Measurements from ENCODE around the gene COL23A1.
A peak's percentile ranks its signal among the peaks of the same experiment; 100 is the strongest.
"Not testable (repeated sequence)": the region's sequence is repeated elsewhere in the genome, so short reads cannot be mapped to it uniquely, and the experiment has no call there.

Gene COL23A1

DNA sequence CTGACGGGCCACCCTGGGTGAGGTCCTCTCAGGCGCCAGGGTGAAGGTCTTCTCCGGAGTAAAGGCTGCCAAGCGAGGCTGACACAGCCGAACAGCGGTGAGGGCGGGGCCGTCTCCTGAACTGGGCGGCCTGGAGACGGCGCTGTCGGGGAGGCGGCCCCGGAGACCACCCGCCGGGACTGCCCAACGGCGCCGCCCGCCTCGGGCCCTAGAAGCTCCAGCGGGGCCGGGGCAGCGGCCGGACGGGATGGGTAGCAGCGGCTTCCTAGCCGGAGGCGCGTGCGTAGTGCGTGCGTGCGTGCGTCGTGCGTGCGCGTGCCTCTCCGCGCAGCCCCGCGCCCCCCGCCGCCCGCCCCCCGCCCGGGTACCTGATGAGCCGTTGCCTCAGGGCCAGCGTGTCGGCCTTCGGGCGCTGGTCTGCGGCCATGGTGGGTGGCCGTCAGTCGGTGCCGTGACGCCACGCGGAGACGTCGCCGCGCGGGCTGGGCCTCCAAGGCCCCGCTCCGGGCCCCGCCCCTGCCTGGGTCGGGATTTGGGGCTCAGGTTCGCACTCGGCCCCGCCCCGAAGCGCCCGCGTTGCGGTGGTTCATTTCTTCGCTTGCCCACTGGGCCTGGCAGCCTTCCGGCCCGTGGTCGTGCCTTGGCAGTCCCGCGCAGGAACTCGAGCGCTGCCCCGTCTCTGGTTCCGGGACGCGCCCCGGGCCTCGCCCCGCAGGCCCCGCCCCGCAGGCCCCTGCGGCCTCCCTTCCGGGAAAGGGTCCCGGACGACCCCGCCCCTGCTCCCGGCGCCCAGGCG is 357.9 kb downstream of the COL23A1 start, which contains the start of gene PHYKPL:
TSS of gene PHYKPL (minus strand) at position 679 of the 796 bp plus-strand sequence. CDS start at position 427, 252 bp downstream.
- DNase-seq, result peak; percentile 46

DNA sequence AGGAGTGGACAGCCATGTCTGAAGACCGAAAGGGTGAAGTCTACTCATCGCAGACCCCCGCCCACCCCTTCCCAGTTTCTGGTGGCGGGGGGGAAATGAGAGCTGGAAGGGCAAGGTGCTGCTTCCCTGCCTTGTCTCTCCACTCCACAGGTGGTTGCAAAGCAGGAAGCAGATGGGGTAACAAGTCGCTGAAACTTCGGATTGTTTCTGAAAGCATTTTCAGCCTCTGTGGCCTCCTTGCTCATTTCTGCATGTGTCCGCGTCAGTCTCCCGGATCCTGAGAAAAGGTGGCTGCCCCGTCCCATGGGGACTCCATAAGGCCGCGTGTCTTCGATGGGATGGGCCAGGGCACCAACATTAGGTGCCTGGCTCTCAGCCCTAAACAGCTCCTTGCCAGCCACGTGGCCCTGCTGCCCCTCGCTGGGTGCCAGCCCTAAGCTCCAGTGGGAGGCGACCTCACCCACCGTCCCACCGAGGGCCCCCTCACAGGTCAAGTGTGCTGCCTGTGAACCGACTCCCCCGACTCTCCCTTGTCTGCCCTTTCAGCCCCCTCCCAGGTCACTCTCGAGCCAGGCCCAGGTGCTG is 358.6 kb downstream of the COL23A1 start:
- DNase-seq, result no peak

DNA sequence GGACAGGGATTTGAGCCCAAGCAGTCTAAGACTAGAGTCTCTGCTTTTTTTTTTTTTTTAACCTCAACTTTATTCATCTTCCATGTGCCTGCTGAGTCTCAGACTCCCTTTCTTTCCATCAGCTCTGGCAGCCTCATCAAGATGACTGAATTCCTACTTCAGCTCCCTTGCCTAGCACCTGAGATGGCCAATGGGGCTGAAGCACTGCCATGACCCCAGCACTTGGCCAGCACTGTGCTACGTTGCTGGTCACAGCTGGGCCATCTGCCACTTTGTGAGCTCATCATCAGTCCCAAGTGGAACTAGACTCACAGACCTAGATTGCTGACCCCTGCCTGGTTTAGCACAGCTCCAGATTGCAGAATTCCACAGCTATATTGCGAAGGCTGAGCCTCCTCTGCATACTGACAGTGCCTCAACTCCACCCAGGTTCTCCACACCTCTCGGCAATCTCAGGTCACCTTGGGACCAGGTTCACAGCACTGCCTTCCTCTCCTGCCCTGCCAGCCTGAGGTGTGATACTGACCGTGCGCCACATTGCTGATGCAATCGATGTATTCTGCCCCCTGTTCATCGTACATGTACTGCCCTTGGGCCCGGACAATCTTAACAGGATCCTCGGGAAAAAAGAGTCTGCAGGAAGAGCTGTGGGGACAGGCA is 359.2 kb downstream of the COL23A1 start:
- DNase-seq, result no peak

DNA sequence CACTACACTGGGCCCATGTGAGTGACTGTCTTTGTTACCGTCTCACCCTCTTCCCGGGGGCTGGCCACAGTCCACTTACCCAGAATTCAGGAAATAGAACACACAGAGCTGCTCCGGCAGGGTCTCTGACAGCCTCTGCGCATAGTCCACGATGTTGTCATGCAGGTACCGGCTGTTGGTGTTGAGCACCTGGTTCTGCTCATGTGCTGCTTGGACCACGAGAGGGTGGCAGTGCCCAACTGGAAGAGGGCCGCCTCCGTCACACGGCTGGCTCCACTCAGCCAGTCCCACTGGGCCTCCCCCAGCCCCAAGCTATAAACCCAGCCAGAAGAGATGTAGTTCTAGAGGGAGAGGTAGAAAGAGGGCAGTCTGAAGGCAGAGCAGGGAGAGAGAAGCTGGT is 360.3 kb downstream of the COL23A1 start:
- DNase-seq, result no peak

DNA sequence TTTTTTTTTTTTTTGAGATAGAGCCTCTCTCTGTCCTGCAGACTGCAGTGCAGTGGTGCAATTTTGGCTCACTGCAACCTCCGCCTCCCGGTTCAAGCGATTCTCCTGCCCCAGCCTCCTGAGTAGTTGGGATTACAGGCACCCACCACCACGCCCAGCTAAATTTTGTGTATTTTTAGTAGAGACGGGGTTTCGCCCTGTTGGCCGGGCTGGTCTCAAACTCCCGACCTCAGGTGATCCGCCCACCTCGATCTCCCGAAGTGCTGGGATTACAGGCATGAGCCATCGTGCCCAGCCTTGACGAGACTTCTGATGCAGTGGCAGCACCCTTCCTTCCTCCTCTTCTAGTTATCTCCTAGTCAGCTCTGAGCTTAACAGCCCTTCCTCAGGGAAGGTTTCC is 361.1 kb downstream of the COL23A1 start:
- DNase-seq, result not testable (repeated sequence)

DNA sequence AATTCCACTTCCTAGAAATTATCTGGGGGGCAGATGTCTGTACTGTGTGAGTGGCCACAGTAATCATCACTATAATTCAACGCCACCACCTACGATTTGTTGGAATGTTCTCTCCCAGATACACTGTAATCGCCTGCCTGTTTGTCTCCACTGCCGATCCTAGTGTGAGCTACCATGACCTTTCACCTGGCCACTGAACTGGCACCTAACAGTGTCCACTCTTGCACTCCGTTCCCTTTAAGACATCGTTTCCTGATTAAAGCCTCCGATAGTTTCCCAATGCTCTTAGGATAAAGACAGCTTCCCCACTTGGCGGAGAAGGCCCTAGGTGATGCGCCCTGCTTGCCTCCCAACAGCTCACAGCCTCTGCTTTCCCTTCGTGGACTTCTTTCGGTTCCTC is 361.6 kb downstream of the COL23A1 start:
- no peak for DNase-seq

DNA sequence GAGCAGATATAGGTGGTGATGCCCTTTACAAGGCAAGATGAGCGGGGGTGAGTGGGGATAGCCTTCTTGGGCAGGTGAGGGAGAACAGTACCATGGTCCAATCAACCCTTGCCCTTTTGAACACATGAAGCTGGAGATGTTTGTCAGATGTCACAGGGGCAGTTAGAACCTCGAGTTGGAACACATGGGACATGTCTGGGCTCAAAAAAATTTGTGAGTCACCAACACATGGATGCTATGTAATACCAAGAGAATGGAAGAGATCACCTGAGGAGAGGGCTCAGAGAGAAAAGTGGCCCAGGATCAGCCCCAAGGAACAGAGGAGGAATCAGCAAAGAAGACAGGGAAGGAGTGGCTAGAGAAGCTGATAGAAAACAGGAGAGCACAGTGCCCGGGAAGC is 362.3 kb downstream of the COL23A1 start:
- DNase-seq, result no peak

DNA sequence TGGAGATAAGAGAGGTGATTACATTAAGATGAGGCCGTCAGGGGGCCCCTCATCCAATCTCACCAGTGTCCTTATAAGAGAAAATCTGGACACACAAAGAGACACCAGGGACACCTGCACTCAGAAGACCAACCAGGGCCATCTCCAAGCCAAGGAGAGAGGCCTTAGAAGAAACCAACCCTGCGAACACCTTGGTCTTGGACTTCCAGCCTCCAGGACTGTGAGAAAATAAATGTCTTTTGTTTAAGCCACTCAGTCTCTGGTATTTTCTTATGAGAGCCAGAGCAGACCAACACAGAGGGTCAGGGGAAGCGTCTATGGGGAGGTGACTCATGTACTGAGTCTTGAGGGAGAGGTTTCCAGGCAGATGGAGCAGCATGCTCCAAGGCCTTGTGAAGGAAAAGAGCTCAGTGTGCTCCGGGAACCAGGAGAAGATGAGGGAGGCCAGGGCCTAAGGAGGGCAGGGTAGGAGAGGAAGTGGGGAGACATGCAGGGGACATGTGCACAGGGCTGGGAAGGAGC is 363.0 kb downstream of the COL23A1 start:
- no peak for DNase-seq

DNA sequence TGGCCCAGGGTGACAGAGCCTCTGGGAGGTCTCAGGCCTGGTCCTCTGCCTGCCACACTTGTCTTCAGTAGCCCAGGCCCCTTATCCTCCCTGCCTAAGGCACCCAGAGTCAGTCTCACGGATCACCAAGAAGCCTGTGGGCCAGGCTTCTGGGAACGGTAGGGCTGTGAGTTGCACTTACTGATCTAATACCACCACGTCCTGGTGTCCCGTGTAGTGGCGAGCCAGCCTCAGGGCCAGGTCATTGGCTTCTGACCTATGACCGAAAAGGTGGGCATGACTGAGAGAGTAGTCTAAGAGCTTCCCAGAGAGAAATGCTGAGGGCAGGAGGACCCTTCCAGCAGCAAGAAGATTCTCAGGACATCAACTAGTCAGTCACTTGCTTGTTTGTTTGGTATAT is 365.0 kb downstream of the COL23A1 start:
- DNase-seq, result no peak

DNA sequence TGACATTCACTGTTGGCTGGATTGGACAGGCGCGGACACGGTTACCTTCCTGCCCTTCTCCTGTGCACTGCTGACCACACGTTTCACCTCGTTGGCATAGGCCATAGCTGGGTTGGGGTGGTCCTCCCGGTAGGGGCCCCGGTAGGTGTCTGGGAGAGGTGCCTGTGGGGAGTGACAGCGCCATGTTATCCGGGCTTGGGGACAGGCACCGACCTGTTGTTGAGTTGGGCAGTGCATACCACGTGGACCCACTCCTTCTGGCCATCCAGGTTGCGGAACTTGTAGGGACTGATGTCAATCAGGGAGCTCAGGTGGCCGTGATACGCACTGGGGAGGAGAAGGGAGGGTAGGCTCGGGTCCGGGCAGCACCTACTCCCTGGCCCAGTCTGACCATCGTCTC is 365.8 kb downstream of the COL23A1 start:
- DNase-seq, result no peak

DNA sequence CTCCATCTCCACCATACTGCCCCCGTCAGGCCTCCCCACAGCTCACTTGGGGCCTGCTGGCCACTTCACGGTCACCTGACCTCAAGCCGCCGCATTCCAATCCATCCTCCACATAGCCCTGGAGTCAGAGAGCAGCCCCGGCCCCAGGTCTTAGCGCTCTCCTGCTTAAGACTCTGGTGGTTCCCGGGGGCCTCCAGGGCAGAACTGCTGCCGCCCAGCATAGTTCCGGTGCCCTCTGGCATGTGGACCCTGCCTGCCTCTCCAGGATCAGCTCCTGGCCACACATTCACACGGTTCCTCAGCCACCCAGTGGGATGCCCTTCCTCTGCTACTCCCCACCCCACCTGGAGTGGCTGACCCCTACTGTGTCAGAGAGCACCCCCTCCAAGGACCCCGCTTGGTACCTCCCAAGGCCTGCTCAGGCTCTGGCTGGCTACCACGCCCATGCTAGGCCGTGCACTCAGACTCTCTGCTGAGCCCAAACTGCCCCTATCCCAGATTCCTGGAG is 366.3 kb downstream of the COL23A1 start:
- no peak for DNase-seq

DNA sequence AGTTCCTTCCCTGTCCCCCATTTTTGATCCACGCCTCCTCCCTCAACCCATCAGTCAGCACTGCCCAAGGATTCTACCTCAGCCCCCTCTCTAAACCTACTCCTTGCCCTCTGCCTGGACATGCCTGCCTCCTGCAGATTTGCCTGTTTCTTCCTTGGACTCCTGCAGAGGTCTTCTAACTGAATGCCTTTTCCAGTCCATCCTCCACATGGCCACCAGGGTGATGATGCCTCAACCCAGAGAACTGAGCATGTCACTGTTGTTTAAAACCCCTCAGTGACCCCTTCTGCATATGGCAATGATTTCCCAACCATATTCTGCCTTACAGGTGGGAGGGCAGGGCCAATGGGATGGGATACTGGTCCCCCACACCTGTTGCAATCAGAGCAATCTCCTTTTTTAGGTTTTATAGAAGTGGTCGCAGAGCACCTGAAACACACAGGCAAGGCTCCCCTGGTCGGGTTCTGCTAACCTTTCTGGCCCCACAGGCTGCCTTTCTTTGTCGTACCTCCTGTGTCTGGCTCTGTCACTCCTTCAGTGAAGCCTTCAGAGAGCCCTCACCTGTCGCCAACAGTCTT is 366.9 kb downstream of the COL23A1 start:
- no peak for DNase-seq

DNA sequence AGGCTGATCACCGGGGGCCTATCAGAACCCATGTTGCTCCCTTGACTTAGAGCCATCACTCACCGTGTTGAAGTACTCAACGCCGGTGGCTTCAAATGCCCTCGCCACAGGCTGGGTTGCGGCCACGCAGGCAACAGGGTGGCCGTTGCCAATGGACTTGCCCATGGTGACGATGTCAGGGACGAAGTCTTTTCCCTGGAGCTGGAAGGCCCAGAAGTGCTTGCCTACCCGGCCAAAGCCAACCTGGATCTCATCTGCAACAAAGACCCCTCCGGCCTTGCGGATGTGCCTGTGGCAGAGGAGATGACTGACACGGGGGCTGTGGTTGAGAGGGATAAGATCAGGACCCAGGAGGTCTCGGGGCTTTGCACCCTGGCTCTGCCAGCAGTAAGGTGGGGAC is 367.9 kb downstream of the COL23A1 start:
- DNase-seq, result no peak

DNA sequence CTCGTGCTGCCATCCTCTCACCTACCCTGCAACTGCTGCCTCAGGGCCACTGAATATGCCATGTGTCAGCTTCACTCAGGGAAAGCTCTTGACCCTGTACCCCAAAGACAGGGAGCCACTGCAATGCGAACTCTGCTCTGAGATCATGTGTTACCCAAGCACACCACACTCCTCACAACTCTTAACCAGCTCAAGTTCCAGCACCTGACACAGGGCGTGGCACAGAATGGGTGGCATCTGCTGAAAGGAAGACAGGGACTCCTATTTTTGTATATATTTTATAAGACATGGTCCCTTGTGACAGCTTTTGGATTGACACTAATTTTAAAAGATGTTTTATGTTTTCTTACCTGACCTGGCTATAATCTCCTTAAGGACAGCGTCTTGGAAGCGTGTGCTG is 368.3 kb downstream of the COL23A1 start:
- DNase-seq, result no peak

DNA sequence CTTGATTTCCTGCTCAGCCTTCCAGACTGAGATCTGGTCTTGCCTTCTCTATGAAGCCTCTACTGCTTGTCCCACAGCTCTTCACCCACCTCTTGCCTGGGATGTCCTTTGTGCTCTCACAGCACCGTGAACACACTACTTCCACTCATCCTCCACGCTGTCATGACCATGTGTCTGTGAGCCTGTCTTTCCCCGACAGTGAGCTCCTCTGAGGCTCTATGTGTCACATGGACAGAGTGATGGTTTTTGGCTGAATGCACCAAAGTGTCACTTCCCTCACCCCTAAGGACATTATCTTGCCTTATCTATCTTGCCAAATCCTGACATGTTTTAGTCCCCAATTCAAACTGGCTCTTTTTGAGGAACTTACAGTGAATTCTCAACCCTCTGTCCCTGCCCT is 368.9 kb downstream of the COL23A1 start:
- no peak for DNase-seq

DNA sequence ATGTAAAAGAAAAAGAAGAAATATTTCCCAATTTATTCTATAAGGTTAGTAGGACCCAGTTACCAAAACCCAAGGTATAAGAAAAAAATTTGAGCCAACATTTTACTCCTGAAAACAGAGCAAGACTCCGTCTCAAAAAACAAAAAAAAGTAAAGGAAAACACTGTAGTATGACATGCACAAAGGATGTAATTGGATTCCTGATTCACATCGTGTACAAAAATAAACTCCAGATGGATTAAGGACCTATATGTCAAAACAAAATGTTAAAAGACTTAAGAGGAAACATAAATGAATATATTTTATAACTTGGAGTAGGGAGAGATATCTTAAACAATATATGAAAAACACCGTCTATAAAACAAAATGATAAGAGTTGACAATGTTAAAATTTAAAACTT is 371.4 kb downstream of the COL23A1 start:
- no peak for DNase-seq

DNA sequence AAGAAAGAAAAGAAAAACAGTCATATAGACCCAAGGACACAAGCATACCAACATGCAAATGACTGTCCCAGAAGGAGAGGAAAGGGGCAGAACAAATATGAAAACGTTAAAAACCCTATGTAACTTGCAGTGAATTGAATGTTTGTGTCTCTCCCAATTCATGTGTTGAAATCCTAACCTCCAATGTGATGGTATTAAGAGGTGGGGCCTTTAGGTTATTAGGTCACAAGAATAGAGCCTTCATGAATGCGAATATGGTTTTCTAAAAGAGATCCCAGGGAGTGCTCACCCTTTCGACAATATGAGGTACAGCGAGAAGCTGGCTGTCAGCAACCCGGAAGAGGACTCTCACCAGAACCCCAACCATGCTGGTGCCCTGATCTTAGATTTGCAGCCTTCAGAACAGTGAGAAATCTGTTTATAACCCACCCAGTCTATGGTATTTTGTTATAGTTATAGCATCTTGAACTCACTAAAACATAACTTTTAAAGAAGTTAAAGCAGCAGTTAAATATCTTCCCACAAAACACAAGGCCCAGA is 371.9 kb downstream of the COL23A1 start:
- DNase-seq, result no peak

DNA sequence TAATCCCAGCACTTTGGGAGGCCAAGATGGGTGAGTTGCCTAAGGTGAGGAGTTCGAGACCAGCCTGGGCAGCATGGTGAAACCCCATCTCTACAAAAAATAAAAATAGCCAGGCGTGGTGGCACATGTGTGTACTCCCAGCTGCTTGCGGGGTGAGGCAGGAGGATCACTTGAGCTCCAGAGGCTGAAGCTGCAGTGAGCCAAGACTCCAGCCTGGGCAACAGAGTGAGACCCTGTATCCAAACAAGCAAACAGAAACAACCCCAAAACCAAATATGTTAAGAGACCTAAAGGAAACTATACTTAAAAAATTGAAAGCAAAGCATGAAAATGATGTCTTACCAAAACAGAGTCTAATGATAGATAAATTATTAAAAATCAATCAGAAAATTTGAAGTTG is 373.4 kb downstream of the COL23A1 start:
- DNase-seq, result no peak

DNA sequence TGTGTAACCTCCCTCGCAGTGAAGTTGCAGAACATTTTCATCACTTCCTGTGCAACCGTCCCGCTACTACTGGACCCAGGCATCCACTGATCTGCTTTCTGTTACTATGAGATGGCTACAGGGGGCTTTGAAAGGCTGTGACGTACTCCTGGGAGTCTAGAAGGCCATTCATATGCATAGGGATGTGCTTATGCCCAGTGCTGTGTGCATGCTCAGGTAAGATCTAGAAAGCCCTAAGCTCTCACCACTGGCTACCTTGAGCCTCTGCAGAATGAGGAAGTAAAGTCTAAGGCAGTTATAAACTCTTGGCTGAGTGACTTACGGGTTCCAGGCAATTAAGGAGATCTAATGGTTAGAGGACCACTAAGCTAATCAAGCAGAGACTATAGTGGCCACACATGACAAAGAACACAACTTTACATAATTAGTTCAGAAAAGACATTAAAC is 374.1 kb downstream of the COL23A1 start:
- DNase-seq, result no peak

DNA sequence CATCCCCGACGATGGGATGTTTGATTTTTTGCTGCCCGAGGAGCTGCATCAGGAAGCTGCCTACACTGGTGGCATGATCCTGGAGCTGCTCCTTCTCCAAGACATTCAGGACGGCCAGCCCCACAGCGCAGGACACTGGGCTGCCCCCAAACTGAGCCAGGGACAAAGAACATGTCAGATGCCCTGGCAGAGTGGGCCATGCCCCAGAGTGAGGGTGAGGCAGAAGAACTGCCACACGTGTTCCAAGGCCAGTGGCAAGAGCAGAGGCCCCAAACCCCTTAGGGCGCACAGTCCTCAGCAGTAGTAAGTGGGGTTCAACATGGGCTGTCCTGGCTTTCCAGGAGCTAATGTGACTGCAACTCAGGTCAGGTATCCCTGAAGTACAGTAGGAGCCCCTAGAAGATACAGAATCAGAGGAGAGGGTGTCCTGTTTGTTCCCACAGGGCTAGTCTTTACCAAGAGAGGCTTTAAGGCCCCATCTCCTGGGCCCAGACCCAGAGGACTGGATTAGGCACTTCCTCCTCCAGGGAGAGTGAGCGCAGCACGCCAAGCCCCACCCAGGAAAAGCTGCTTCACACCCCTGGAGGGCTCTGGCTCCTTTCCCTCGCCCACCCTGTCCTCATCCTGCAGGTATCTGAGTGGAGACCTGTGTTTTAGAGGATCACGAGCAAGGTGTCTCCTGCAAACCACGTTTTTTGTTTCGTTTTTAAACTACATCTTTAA is 374.8 kb downstream of the COL23A1 start:
- no peak for DNase-seq

DNA sequence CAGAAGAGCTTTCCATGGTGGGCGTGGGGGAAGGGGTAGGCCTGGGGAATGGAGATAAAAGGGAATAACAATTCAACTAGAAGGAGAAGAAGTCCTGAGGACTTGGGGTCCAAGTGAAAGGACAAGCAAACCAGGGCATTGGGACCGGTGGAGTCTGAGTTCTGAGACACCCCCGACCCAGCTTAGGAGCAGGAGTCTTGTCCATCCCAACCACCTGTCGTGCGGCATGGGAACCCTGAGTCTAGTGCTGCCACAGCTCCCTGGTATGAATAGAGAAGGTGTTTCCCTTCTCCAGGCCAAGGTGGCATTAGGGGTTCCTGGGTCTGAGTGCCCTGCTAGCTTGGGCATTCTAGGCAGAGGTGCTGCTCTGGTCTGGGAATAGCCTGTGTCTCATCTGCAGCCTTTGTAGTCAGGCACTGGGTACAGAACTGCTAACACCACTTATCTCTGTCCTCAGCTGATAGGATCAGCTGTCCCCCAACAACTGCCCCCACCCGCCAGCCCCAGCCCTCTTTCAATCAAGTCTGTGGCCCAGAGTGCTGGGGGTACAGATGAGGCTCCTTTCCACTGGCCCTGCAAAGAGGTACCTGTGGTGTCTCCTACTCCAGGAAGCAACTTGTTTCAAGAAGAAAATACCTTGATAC is 375.9 kb downstream of the COL23A1 start:
- DNase-seq, result no peak

DNA sequence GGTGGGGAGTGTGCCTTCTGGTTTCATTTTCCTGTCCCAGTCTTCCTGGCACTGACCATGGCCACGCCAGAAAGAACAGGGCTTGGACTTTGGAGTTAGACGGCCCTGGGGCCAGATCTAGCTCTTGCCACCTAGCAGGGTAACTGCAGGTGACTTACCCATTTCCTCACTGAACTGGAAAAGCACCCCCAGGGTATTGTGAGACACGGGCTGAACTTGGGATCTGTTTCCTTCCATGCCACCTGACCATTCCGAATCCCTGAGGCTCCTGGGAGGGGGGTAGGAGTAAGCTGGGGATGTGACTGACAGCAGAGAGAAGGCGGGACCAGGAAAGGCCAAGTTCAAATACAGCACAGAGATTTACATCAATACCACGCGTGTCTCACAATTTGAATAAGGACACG is 376.4 kb downstream of the COL23A1 start:
- DNase-seq, result no peak
